HL-60 (cell line): ENCODE measurements around the gene BMP8B.

Experiments
- GABPA ChIP-seq: IDR thresholded peaks from 2 replicates; pipeline ENCODE4 v1.6.1; 2012; ENCODE audit warnings: low read depth
- POLR2AphosphoS5 ChIP-seq: IDR thresholded peaks from 2 replicates; pipeline ENCODE4 v1.6.1; 2012; ENCODE audit warnings: low read depth
- REST ChIP-seq: IDR thresholded peaks from 2 replicates; pipeline ENCODE4 v1.6.1; 2012; ENCODE audit warnings: low read depth; ENCODE audit not compliant: insufficient replicate concordance
- SPI1 ChIP-seq: IDR thresholded peaks from 2 replicates; pipeline ENCODE4 v1.6.1; 2012; ENCODE audit warnings: low read depth, mild to moderate bottlenecking, borderline replicate concordance
- TF ChIP-seq, protein P1 (sequence below): IDR thresholded peaks from one replicate; pipeline ENCODE4 v1.5.1; 2011; ENCODE audit warnings: low read length, control low read depth, inconsistent platforms; ENCODE audit not compliant: insufficient read depth

- TF ChIP-seq, protein P1, sequence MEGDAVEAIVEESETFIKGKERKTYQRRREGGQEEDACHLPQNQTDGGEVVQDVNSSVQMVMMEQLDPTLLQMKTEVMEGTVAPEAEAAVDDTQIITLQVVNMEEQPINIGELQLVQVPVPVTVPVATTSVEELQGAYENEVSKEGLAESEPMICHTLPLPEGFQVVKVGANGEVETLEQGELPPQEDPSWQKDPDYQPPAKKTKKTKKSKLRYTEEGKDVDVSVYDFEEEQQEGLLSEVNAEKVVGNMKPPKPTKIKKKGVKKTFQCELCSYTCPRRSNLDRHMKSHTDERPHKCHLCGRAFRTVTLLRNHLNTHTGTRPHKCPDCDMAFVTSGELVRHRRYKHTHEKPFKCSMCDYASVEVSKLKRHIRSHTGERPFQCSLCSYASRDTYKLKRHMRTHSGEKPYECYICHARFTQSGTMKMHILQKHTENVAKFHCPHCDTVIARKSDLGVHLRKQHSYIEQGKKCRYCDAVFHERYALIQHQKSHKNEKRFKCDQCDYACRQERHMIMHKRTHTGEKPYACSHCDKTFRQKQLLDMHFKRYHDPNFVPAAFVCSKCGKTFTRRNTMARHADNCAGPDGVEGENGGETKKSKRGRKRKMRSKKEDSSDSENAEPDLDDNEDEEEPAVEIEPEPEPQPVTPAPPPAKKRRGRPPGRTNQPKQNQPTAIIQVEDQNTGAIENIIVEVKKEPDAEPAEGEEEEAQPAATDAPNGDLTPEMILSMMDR = no peak
- TF ChIP-seq POLR2AphosphoS5 (no peak), REST (no peak), GABPA (no peak), SPI1 (no peak)
Measured at GRCh38 chr1:39832294-39832693, 43.6 kb upstream of the BMP8B start.
